Umbilical cord (tissue), 2 donors: ENCODE data around the gene PTGES2. TPM values are rescaled to one million over a fixed set of nuclear protein-coding genes. Genes with fewer than 3 reads are reported as not detected.

Experiments used
- DNase-seq: peaks from one replicate; pipeline ENCODE4 v3.0.0-alpha.2; 2015; ENCODE audit warnings: low spot score
- total RNA-seq: library from RNA; depleted of rRNA; stranded (reverse); fragments of >200 nt; gene quantifications from one replicate; pipeline ENCODE4 v1.2.3, GENCODE V29; 2014; ENCODE audit warnings: low replicate concordance; ENCODE audit not compliant: insufficient read depth

Gene PTGES2
- total RNA-seq, result 26.0 TPM

- peak; percentile 91 for DNase-seq
These were observed at the start of gene PTGES2 for GRCh38 chr9:128127568-128127989. Gene PTGES2 (minus strand): TSS chr9:128127729. CDS start chr9:128127717, 12 bp downstream.

GRCh38 chr9:128175726-128176125 is 48.2 kb upstream of the PTGES2 start:
- DNase-seq, result no peak

GRCh38 chr9:128175102-128175563 is 47.6 kb upstream of the PTGES2 start:
- DNase-seq, result no peak

GRCh38 chr9:128174062-128174461 is 46.5 kb upstream of the PTGES2 start:
- no peak for DNase-seq

- no peak for DNase-seq
These were observed 42.4 kb upstream of the PTGES2 start for GRCh38 chr9:128169925-128170324.

- no peak for DNase-seq
These were observed 42.0 kb upstream of the PTGES2 start for GRCh38 chr9:128169492-128169891.

- no peak for DNase-seq
These were observed 41.3 kb upstream of the PTGES2 start for GRCh38 chr9:128168731-128169308.

GRCh38 chr9:128167209-128167608 is 39.7 kb upstream of the PTGES2 start:
- DNase-seq, result no peak

- DNase-seq, result no peak
These were observed 38.6 kb upstream of the PTGES2 start for GRCh38 chr9:128166169-128166568.

- DNase-seq, result no peak
These were observed 36.9 kb upstream of the PTGES2 start for GRCh38 chr9:128164307-128164885.

GRCh38 chr9:128163523-128164306 is 36.2 kb upstream of the PTGES2 start:
- no peak for DNase-seq

- no peak for DNase-seq
These were observed 35.5 kb upstream of the PTGES2 start for GRCh38 chr9:128163027-128163515.

GRCh38 chr9:128162215-128163026 is 34.9 kb upstream of the PTGES2 start:
- DNase-seq, result no peak

GRCh38 chr9:128161215-128161902 is 33.8 kb upstream of the PTGES2 start:
- DNase-seq, result no peak

- peak; percentile 23 for DNase-seq
These were observed 33.1 kb upstream of the PTGES2 start for GRCh38 chr9:128160603-128160987.

- DNase-seq, result peak; percentile 96
These were observed 32.5 kb upstream of the PTGES2 start, which contains the start of gene BBLN for GRCh38 chr9:128159784-128160602. Gene BBLN (plus strand): TSS chr9:128160265. CDS start chr9:128160408, 143 bp downstream.

GRCh38 chr9:128159522-128159783 is 31.9 kb upstream of the PTGES2 start:
- DNase-seq, result no peak

- DNase-seq, result no peak
These were observed 28.4 kb upstream of the PTGES2 start for GRCh38 chr9:128155736-128156500.

GRCh38 chr9:128153947-128154695 is 26.6 kb upstream of the PTGES2 start:
- DNase-seq, result no peak
